ENCODE measurements around the gene NCR1.
"Not testable (repeated sequence)": the region's sequence is repeated elsewhere in the genome, so short reads cannot be mapped to it uniquely, and the experiment has no call there.

NCR1 gene

GRCh38 chr19:54905803-54906511 is at the start of gene NCR1:
Gene NCR1 (plus strand): TSS chr19:54906148. CDS start chr19:54906188, 40 bp downstream.
- peak; percentile 41 for DNase-seq

GRCh38 chr19:54858476-54858875 is 47.5 kb upstream of the NCR1 start:
- not testable (repeated sequence) for DNase-seq

GRCh38 chr19:54859421-54859820 is 46.5 kb upstream of the NCR1 start:
- DNase-seq: peak; percentile 53

DNA sequence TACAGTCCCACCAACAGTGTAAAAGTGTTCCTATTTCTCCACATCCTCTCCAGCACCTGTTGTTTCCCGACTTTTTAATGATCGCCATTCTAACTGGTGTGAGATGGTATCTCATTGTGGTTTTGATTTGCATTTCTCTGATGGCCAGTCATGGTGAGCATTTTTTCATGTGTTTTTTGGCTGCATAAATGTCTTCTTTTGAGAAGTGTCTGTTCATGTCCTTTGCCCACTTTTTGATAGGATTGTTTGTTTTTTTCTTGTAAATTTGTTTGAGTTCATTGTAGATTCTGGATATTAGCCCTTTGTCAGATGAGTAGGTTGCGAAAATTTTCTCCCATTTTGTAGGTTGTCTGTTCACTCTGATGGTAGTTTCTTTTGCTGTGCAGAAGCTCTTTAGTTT is 42.5 kb upstream of the NCR1 start:
- not testable (repeated sequence) for DNase-seq

DNA sequence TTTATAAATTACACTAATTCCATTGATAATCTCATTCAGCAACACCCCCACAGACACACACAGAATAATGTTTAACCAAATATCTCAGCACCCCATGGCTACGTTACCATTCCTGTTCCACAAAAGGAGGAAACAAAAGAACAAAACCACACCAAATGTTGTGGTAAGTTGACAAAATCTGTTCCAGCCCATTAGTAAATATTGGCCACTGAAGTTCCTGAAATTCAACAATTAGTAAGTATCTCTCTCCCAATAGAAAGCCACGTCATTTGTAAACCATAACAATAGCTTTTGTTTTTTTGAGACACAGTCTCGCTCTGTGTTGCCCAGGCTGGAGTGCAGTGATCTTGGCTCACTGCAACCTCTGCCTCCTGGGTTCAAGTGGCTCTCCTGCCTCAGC is 34.3 kb upstream of the NCR1 start:
- DNase-seq: no peak

- peak; percentile 64 for DNase-seq
These were observed 32.0 kb upstream of the NCR1 start, which contains the start of gene FCAR for GRCh38 chr19:54873990-54874389. Gene FCAR (plus strand): TSS chr19:54874235. CDS start chr19:54874290, 55 bp downstream.

DNA sequence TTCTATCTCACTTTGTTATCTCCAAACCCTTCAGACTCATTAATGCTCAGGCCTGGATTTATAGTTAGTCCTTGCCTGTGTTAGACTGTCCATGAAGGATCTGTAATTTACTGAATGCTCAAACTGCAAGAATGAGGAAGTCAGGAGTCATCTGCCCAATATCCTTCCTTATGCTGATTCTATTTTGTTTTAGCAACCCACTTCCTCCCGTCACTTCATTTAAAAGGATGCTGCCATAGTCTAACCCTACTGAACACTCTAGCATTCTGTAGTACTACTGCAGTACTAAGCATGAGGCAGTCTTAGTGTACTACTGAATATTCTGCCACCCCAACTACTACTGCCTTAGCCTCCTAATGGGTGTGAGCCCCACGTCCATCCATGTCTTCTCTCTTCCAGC is 30.4 kb upstream of the NCR1 start:
- DNase-seq: no peak

- no peak for DNase-seq
These were observed 28.5 kb upstream of the NCR1 start for GRCh38 chr19:54877471-54877870.

DNA sequence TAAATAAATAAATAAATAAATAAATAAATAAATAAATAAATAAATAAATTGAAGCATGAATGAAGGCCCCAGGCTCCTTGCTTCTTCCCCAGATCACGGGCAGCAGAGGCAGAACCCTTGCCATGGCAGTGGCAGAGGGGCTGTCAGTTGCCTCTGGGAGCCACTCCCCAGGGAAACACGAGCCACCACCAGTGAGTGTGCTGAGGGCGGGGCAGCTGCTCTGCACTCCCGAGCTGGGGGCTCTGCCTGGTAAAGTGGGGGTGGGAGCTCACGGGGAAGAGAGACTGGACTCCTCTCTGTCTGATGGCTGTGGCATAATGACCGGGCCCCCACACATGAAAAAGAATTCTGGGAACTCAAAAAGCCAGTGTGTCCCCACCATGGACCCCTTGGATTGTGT is 24.1 kb upstream of the NCR1 start:
- no peak for DNase-seq

- DNase-seq: no peak
These were observed 23.2 kb upstream of the NCR1 start for GRCh38 chr19:54882758-54883157.

GRCh38 chr19:54883228-54883627 is 22.7 kb upstream of the NCR1 start:
- no peak for DNase-seq

DNA sequence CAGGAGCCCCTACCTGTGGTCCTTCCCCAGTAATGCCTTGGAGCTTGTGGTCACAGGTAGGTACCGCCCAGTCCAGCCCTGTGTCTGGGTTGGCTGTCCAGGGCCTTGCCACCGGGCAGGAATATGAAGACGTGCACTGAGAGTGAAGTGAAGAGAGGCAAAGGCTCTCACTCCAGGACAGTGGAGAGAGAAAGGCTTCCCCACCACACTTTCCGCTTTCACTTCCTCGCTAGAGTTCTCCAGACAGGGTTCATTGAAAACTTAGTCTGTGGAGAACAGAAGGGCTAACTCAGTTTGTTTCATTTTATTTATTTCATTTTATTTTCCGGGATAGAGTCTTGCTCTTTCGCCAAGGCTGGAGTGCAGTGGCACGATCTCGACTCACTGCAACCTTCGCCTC is 17.7 kb upstream of the NCR1 start:
- no peak for DNase-seq

- no peak for DNase-seq
These were observed 16.4 kb upstream of the NCR1 start for GRCh38 chr19:54889566-54889965.

GRCh38 chr19:54893406-54893805 is 12.5 kb upstream of the NCR1 start:
- no peak for DNase-seq

GRCh38 chr19:54894106-54894505 is 11.8 kb upstream of the NCR1 start:
- DNase-seq: not testable (repeated sequence)

DNA sequence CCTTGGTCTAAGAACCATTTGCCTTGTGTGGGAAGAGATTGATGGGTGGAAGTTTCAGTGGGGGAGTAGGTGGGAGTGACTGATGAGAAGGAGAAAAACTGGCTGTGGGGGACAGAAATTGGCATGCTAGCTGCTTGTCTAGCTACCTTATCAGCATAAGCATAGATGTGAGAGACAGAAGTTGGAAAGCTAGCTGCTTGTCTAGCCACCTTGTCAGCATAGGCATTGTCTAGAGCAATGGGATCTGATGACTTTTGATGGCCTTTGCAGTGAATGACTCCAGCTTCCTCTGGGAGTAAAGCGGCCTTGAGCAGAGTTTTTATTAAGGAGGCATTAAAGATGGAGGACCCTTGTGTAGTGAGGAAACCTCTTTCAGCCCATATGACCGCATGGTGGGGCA is 9.9 kb upstream of the NCR1 start:
- no peak for DNase-seq

- DNase-seq: not testable (repeated sequence)
These were observed 7.3 kb upstream of the NCR1 start for GRCh38 chr19:54898685-54899084.

DNA sequence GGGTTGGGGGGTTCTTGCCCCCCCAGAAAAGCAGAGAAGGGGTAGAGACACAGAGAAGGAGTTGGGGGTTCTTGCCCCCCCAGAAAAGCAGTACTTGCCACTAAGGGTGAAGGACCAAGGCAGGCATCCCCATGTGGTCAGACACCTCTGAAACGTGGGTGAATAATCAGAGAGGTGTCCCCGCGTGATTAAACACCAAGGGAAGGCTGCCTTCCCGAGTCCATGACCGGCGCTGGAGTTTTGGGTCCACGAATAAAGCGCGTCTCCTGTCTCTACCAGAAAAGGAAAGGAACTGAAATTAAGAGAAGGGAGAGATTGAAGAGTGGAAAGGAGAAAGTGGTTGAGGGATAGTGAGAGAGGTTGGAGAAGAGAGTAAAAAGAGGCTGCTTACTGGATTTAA is 6.3 kb upstream of the NCR1 start:
- not testable (repeated sequence) for DNase-seq

DNA sequence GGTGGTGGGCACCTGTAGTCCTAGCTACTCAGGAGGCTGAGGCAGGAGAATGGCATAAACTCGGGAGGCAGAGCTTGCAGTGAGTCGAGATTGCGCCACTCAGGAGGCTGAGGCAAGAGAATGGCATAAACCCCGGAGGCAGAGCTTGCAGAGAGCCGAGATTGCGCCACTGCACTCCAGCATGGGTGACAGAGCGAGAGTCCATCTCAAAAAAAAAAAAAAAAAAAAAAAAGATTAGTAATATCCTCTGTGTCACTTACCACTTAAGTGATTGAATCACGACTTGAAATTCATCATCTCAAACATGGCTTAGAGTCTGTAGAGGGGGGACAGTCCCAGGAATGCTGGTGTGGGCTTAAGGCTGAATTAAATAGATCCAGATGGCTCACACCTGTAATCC is 4.8 kb upstream of the NCR1 start:
- DNase-seq: peak; percentile 76

GRCh38 chr19:54902061-54902460 is 3.9 kb upstream of the NCR1 start:
- no peak for DNase-seq

DNA sequence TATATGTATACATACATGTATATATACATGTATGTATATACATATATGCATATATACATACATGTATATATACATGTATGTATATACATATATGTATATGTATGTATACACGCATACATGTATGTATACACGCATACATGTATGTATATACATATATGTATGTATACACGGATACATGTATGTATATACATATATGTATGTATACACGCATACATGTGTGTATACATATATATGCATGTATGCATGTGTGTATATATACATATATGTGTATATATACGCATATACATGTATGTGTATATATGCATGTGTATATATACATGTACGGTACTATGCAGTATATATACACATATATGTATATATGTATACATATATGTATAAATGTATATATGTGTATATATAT is 2.6 kb upstream of the NCR1 start:
- DNase-seq: no peak

DNA sequence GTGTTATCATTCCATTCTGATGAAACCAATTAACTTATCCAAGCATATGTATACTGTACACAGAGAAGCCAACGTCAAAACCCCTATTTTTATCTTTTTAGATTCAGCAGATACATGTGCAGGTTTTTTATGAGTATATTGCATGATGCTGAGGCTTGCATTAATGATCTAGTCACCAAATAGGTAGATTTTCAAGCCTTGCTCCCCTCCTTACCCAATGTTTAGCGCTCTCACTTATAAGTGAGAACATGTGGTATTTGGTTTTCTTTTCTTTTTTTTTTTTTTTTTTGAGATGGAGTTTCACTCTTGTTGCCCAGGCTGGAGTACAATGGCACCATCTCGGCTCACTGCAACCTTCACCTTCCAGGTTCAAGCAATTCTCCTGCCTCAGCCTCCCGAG is 1.7 kb upstream of the NCR1 start:
- DNase-seq: not testable (repeated sequence)

- DNase-seq: no peak
These were observed 536 bp upstream of the NCR1 start for GRCh38 chr19:54905421-54905802.

- no peak for DNase-seq
These were observed 871 bp downstream of the NCR1 start for GRCh38 chr19:54906819-54907218.

DNA sequence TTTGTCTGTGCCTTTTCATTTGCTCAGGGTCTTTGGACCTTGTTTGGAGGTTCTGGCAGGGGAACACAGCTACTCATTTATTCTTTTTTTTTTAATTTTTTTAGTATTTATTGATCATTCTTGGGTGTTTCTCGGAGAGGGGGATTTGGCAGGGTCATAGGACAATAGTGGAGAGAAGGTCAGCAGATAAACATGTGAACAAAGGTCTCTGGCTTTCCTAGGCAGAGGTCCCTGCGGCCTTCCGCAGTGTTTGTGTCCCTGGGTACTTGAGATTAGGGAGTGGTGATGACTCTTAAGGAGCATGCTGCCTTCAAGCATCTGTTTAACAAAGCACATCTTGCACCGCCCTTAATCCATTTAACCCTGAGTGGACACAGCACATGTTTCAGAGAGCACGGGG is 2.0 kb downstream of the NCR1 start:
- DNase-seq: not testable (repeated sequence)
